Gastroesophageal sphincter (tissue), 4 donors: Measurements from ENCODE around the gene LSR. TPM values are rescaled to one million over a fixed set of nuclear protein-coding genes. Genes with fewer than 3 reads are reported as not detected.
A peak's percentile ranks its signal among the peaks of the same experiment; 100 is the strongest.

Source experiments
- ATAC-seq: fragments of 150-250 bp; one replicate; pipeline ENCODE4 v1.9.1; 2016; ENCODE audit warnings: mild to moderate bottlenecking, moderate library complexity
- H3K27ac ChIP-seq, 4 donors: fragments of 200-600 bp; sonication (generic) in 3 of 4; 1 replicate in 3 of 4; 2 replicates in 1 of 4; pipeline ENCODE4 v1.5.1; 2016 to 2019
- H3K27me3 ChIP-seq: fragments of 200-600 bp; sonication (generic); one replicate; pipeline ENCODE4 v1.5.1; 2019
- H3K36me3 ChIP-seq, 2 donors: fragments of 200-600 bp; sonication (generic); one replicate each; pipeline ENCODE4 v1.5.1; 2019; ENCODE audit warnings: control low read depth in 1 of 2
- H3K4me1 ChIP-seq, 3 donors: fragments of 200-600 bp; sonication (generic); 1 replicate in 2 of 3; 2 replicates in 1 of 3; pipeline ENCODE4 v1.5.1; 2016 to 2019; ENCODE audit warnings: control low read depth in 2 of 3
- H3K4me3 ChIP-seq, 2 donors: fragments of 200-600 bp; sonication (generic); one replicate each; pipeline ENCODE4 v1.5.1; 2019; ENCODE audit warnings: mild to moderate bottlenecking in 1 of 2, moderate library complexity in 1 of 2
- H3K9me3 ChIP-seq, 3 donors: fragments of 200-600 bp; sonication (generic); one replicate each; pipeline ENCODE4 v1.5.1; 2017 to 2019; ENCODE audit warnings: control low read depth in 2 of 3
- CTCF ChIP-seq, 4 experiments: fragments of 200-600 bp in 2 of 4; fragments of 450-650 bp in 2 of 4; sonication (generic) in 1 of 4; IDR thresholded peaks; one replicate each; pipeline ENCODE4 v1.5.1; 2017 to 2019; ENCODE audit warnings: antibody characterized with exemption in 4 of 4, mild to moderate bottlenecking in 2 of 4, moderate library complexity in 2 of 4
- EP300 ChIP-seq: sonication (generic); formaldehyde crosslinking; IDR thresholded peaks from one replicate; pipeline ENCODE4 v1.6.1; 2017; ENCODE audit warnings: antibody characterized with exemption, mild to moderate bottlenecking
- POLR2A ChIP-seq, 2 donors: fragments of 450-650 bp; IDR thresholded peaks; one replicate each; pipeline ENCODE4 v1.6.1; 2017; ENCODE audit warnings: antibody characterized with exemption in 2 of 2, mild to moderate bottlenecking in 2 of 2, moderate library complexity in 1 of 2
- POLR2AphosphoS5 ChIP-seq: sonication (generic); formaldehyde crosslinking; IDR thresholded peaks from one replicate; pipeline ENCODE4 v1.6.1; 2017; ENCODE audit warnings: antibody characterized with exemption
- WGBS, 2 donors: methylation state at CpG; one replicate each; pipeline ENCODE4 v1.1.5; 2018; ENCODE audit warnings: low coverage in 1 of 2; 5-methylcytosine and 5-hydroxymethylcytosine counted together
- total RNA-seq, 4 donors: library from RNA; depleted of rRNA; stranded (reverse); fragments of >200 nt; gene quantifications; one replicate each; pipeline ENCODE4 v1.1.0, GENCODE V29; 2016

LSR gene
- 1 to 10 TPM; 3.3 to 6.6 (median 5.2) TPM for total RNA-seq

GRCh38 chr19:35248310-35249145, at the start of gene LSR:
Gene LSR (plus strand): TSS chr19:35249002. CDS start chr19:35249023, 21 bp downstream.
- H3K9me3 ChIP-seq: peaks cover 0 to 11% (median 0%) of the 10 kb centered on the region in 3 donors
- peak; percentile 76 for ATAC-seq
- TF ChIP-seq POLR2AphosphoS5 (no peak), CTCF (IDR thresholded peaks at IDR 0.05) (no peak), POLR2A (IDR thresholded peaks at IDR 0.05) (peak in 1 of 2 donors; percentile 13), EP300 (no peak)
- peaks cover 73% of the 10 kb centered on the region for H3K27me3 ChIP-seq
- H3K4me3 ChIP-seq: peak within 1 kb of the TSS; percentile 19 to 51
- peaks cover 0 to 21% (median 0%) of the 10 kb centered on the region in 3 donors for H3K4me1 ChIP-seq
- H3K36me3 ChIP-seq: no peaks in the 10 kb centered on the region
- H3K27ac ChIP-seq: peak within 1 kb of the TSS in 3 of 4 donors; percentile 66 to 73 (median 69)
- WGBS, 2 donors: 0 to 20% methylated on average over 1 to 22 of the region's 69 CpGs

- TF ChIP-seq POLR2A (IDR thresholded peaks at IDR 0.05) (no peak), POLR2AphosphoS5 (no peak), CTCF (IDR thresholded peaks at IDR 0.05) (no peak), EP300 (no peak)
- Histone ChIP-seq H3K27me3 (peaks cover 39% of the 10 kb centered on the region), H3K9me3 (no peaks in the 10 kb centered on the region), H3K27ac (no peak overlapping the region), H3K4me3 (no peak overlapping the region), H3K4me1 (no peaks in the 10 kb centered on the region), H3K36me3 (no peaks in the 10 kb centered on the region)
- WGBS, 2 donors: 60 to 71% methylated on average over 1 to 2 of the region's 2 CpGs
- ATAC-seq: no peak
Measured at GRCh38 chr19:35199481-35199880, 49.3 kb upstream of the LSR start.

- no peak overlapping the region for H3K4me3 ChIP-seq
- H3K9me3 ChIP-seq: no peaks in the 10 kb centered on the region
- H3K4me1 ChIP-seq: no peaks in the 10 kb centered on the region
- H3K27ac ChIP-seq: no peak overlapping the region
- WGBS, 2 donors: 58 to 74% methylated on average over 3 to 4 of the region's 4 CpGs
- ATAC-seq: no peak
- H3K36me3 ChIP-seq: no peaks in the 10 kb centered on the region
- no peak for TF ChIP-seq POLR2AphosphoS5
- TF ChIP-seq POLR2A (IDR thresholded peaks at IDR 0.05): no peak
- no peak for TF ChIP-seq EP300
- no peak for TF ChIP-seq CTCF (IDR thresholded peaks at IDR 0.05)
- peaks cover 29% of the 10 kb centered on the region for H3K27me3 ChIP-seq
Measured at GRCh38 chr19:35202722-35203688, 45.8 kb upstream of the LSR start.

GRCh38 chr19:35204799-35205732, 43.7 kb upstream of the LSR start:
- no peaks in the 10 kb centered on the region for H3K36me3 ChIP-seq
- TF ChIP-seq POLR2A (IDR thresholded peaks at IDR 0.05): no peak
- TF ChIP-seq EP300: no peak
- no peak for TF ChIP-seq POLR2AphosphoS5
- no peak for TF ChIP-seq CTCF (IDR thresholded peaks at IDR 0.05)
- H3K4me1 ChIP-seq: no peaks in the 10 kb centered on the region
- WGBS, 2 donors: 65 to 87% methylated on average over 6 to 12 of the region's 13 CpGs
- no peak for ATAC-seq
- no peak overlapping the region for H3K4me3 ChIP-seq
- no peaks in the 10 kb centered on the region for H3K9me3 ChIP-seq
- peaks cover 12% of the 10 kb centered on the region for H3K27me3 ChIP-seq
- no peak overlapping the region for H3K27ac ChIP-seq
